Measurements from ENCODE around the gene TRAPPC11.

- TF ChIP-seq, protein P1, sequence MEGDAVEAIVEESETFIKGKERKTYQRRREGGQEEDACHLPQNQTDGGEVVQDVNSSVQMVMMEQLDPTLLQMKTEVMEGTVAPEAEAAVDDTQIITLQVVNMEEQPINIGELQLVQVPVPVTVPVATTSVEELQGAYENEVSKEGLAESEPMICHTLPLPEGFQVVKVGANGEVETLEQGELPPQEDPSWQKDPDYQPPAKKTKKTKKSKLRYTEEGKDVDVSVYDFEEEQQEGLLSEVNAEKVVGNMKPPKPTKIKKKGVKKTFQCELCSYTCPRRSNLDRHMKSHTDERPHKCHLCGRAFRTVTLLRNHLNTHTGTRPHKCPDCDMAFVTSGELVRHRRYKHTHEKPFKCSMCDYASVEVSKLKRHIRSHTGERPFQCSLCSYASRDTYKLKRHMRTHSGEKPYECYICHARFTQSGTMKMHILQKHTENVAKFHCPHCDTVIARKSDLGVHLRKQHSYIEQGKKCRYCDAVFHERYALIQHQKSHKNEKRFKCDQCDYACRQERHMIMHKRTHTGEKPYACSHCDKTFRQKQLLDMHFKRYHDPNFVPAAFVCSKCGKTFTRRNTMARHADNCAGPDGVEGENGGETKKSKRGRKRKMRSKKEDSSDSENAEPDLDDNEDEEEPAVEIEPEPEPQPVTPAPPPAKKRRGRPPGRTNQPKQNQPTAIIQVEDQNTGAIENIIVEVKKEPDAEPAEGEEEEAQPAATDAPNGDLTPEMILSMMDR (conservative IDR thresholded peaks at IDR 0.05 in 1 of 2, IDR thresholded peaks at IDR 0.05 in 1 of 2; ENCODE audit: low read depth in 1 of 2, low read length in 2 of 2): no peak
- no peak for TF ChIP-seq EZH2 (IDR thresholded peaks at IDR 0.05; ENCODE audit: low read length, missing control alignments)
Observed at GRCh38 chr4:183722731-183723560, 63.9 kb downstream of the TRAPPC11 start.

All from fibroblast of lung (primary cell).